Placental epithelial cell (primary cell): ENCODE data around the gene NDUFA3. TPM values are rescaled to one million over a fixed set of nuclear protein-coding genes. Genes with fewer than 3 reads are reported as not detected.

Experiments used
- total RNA-seq: library from RNA; depleted of rRNA; stranded (reverse); fragments of >200 nt; gene quantifications from 2 replicates; pipeline ENCODE4 v1.2.3, GENCODE V29; 2012

NDUFA3 gene
- total RNA-seq, result 13.0 and 14.6 TPM in 2 replicates

DNA sequence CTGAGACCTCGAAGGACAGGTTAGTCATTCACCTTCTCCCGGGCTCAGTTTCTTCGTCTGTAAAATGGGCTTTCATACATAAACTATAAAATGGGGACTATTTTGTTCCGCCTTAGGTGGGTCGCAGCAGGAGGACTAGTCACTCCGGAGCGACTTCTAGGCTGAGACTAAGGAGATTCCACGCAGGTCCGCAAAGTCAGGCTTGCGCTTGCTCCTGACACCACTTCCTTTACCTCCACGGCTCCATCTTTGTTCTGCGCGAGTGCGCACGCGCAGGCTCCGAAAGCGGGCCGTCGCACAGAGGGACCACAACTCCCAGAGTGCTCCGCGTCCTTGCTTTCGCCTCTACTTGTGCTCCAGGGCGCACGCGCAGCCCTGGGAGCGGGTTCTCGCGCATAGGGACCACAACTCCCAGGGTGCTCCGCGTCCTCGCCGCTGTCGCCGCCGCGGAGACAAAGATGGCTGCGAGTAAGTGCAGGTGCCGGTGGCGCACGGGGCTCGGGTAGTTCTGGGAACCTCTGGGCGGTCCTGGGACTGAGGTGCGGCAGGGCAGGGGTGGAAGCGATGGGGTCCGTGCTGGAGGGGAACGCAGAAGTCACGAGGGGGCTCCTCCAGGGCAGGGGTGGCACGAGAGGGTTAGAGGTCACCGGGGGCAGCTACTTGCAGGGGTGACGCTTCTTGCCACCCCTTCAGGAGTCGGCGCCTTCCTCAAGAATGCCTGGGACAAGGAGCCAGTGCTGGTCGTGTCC lies at the start of gene NDUFA3:
TSS of gene NDUFA3 (plus strand) at position 435 of the 749 bp plus-strand sequence. CDS start at position 459, 24 bp downstream.

DNA sequence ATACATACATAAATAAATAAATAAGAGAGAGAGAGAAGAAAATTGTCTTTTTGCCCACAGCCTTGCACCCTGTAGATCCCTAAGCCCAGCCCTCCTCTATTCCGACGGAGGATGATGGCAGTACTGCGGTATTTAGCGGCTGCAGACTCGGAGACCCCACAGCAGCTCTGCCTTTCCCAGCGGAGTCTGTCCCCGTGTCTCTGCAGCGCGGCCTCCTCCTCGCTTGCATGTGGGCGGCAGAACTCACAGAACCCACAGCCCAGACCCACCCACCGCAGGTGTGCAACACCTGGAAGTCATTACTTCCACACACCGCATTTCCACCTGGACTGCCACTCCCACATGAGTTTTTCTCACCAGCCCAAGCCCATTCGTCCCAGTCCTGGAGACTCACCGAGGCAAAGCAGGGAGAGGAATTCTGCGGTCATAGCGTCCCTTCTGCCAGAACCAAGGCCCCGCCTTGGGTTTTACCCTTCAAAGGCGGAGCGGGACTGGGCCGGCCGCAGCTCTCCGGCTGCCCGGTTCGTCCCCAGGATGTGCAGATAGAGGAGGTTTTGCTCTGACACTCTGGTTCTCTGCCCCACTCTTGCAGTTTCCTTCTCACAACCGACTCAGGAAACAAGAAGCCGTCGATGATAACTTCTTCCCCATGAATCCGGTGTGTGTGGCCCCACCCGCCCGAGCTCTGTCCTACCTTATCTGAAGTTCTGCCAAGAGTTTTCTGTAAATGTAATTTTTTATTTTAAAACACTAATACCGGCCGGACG lies 39.1 kb upstream of the NDUFA3 start, which contains the start of gene VSTM1:
TSS of gene VSTM1 (minus strand) at position 548 of the 767 bp plus-strand sequence. CDS start at position 428, 120 bp downstream.

DNA sequence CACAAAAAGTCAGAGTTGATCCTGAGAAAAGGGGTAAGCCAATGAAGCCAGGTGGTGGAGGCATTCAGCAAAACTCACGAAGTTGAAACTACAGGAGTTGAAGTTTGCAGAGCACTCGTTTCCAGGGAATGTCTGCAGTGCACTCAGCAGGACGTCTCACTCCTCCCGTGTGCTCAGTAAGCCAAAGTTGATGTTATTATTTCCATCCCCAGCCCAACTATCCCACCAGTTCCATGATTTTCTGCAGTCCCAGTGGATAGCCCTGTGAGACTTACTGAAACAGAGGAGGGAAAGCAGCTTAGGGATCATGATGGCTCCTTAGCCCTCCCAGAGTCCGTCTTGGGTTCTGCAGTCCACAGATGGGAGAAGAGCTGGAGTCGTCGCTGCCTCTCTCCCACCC lies 21.6 kb upstream of the NDUFA3 start, which contains the start of gene TARM1:
TSS of gene TARM1 (minus strand) at position 334 of the 400 bp plus-strand sequence. CDS start at position 309, 25 bp downstream.

DNA sequence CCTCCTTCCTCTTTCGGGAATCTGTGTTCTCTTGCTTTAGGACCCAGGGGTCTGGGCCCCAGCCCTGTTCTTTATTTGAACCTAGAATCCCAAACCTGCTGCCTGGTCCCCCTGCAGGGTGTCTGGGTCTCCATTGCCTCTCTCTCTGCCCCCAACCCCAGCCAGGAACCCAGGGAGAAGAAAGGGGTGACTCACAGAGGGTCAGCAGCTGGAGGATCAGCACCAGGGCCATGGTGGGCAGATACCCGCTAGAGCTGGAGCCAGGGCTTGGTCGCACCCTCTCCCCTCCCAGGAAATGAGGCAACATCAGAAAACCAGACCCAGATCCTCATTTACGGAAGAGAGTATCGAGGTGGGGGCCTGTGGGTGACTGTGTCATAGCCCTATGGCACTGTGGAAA lies 2.1 kb upstream of the NDUFA3 start, which contains the start of gene OSCAR:
TSS of gene OSCAR (minus strand) at position 243 of the 400 bp plus-strand sequence. CDS start at position 232, 11 bp downstream.

DNA sequence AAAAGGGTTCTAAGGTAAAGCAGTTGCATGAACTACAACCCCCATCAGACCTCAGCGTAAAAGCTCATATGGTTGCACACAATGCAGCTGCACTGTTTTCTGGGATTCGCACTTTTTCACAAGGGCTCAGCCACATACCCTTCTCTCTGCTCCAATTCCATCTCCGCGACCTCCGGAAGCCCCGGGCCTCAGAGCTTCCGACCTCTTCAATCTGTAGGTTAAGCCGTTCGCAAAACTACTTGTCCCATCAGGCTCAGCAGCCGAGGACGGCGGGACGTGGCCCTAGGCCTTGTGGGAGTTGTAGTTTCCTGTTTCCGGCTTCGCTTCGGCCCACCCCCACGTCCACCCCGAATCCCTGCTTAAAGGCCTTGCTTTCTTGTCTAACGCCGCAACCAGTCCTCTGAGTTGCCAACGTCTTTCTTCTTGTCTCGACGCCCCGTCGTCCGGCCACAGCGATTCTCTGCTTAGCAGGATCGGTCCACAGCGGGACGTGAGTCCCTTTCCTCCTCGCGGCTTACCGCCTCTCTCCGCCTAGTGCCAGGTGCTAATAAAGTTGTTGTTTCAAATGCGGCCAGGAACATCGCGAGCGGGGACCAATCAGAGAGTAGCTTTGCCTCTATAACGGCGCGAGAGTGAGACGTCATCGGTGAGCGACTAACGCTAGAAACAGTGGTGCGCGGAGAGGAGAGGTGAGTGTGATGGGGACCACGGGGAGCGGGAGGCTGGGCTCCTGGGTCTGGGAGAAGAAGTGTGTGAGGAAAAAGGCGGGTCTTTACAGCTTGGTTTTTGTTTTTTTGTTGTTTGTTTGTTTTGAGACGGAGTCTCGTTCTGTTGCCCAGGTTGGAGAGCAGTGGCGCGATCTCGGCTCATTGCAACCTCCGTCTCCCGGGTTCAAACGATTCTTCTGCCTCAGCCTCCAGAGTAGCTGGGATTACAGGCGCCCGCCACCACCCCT lies 12.7 kb downstream of the NDUFA3 start, which contains the start of the genes PRPF31 and TFPT:
TSS of gene PRPF31 (plus strand) at position 646 of the 955 bp plus-strand sequence. CDS start 2,525 bp downstream, outside the sequence.
TSS of gene TFPT (minus strand) at position 549 of the 955 bp plus-strand sequence. CDS start at position 161, 388 bp downstream.

DNA sequence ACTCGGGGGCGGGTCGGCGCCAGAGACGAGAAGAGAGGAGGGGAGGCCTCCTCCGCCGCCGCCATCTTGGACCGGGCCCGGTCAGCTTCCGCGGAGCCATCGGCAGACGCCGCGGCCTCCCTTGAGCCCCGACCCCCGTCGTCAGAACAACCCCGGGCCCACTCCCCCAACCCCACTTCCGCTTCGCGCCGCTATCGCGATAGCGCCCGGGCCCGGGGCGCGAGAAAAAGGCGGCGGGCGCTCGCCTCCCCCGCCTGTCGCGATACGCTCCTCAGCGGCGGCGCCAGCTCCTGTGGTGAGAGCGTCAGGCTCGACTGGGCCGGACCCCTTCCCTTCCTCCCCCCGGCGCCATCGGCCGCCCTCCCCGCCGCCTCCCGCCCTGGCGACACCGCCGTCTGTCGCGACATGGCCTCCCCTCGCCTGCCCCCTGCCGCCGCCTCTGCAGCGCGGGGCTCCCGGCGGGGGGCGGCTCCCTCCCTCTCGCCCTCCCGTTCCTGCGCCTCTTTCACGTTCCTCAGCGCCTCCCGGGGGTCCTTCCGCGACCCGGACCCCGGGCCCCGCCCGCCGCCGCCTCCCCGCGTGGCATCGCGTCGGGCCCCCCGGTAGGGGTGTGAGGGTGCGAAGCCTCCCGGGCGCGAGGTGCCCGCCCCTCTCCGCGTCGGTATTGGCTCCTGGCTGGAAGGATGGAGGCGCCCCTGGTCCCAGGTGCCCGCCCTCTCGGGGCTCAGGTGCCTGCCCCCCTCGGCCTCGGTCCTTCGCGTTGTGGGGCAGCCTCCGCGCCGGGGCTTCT lies 35.2 kb downstream of the NDUFA3 start, which contains the start of gene CNOT3:
TSS of gene CNOT3 (plus strand) at position 64 of the 790 bp plus-strand sequence. CDS start 5,217 bp downstream, outside the sequence.

Other genes with a start within 250 kb of the NDUFA3 start
- gene MYADM, start 235.0 kb upstream of the NDUFA3 start, total RNA-seq, result 15.7 and 22.9 TPM in 2 replicates
- gene PRKCG, start 220.7 kb upstream of the NDUFA3 start, total RNA-seq, result not detected in 2 replicates
- not detected in 2 replicates for gene CACNG7, start 193.6 kb upstream of the NDUFA3 start, total RNA-seq
- not detected in 2 replicates for gene CACNG8, start 139.9 kb upstream of the NDUFA3 start, total RNA-seq
- not detected in 2 replicates for gene CACNG6, start 111.2 kb upstream of the NDUFA3 start, total RNA-seq
- gene VSTM1, start 39.0 kb upstream of the NDUFA3 start, total RNA-seq, result not detected in 2 replicates
- not detected in 2 replicates for gene TARM1, start 21.5 kb upstream of the NDUFA3 start, total RNA-seq
- 0.33 and 0.39 TPM in 2 replicates for gene OSCAR, start 2.1 kb upstream of the NDUFA3 start, total RNA-seq
- gene TFPT, start 12.8 kb downstream of the NDUFA3 start, total RNA-seq, result 9.5 and 10.6 TPM in 2 replicates
- 45.9 and 57.4 TPM in 2 replicates for gene PRPF31, start 12.9 kb downstream of the NDUFA3 start, total RNA-seq
- gene CNOT3, start 34.9 kb downstream of the NDUFA3 start, total RNA-seq, result 13.3 and 15.8 TPM in 2 replicates
- gene LENG1, start 56.9 kb downstream of the NDUFA3 start, total RNA-seq, result 3.1 and 6.3 TPM in 2 replicates
- gene TMC4, start 70.3 kb downstream of the NDUFA3 start, total RNA-seq, result 0.11 and 5.5 TPM in 2 replicates
- 72.2 and 76.8 TPM in 2 replicates for gene MBOAT7, start 86.7 kb downstream of the NDUFA3 start, total RNA-seq
- 89.5 and 106 TPM in 2 replicates for gene TSEN34, start 88.5 kb downstream of the NDUFA3 start, total RNA-seq
- 1,297 and 1,995 TPM in 2 replicates for gene RPS9, start 98.0 kb downstream of the NDUFA3 start, total RNA-seq
- not detected in 2 replicates for gene LILRB3, start 120.2 kb downstream of the NDUFA3 start, total RNA-seq
- gene LILRA6, start 139.9 kb downstream of the NDUFA3 start, total RNA-seq, result not detected in 2 replicates
- gene LILRB5, start 154.4 kb downstream of the NDUFA3 start, total RNA-seq, result not detected in 2 replicates
- not detected in 2 replicates for gene LILRB2, start 178.3 kb downstream of the NDUFA3 start, total RNA-seq
- not detected in 2 replicates for gene LILRA5, start 210.3 kb downstream of the NDUFA3 start, total RNA-seq
- gene LILRA4, start 236.3 kb downstream of the NDUFA3 start, total RNA-seq, result not detected in 2 replicates